GM23248 (cell line): ENCODE data around the gene ZNF394. TPM values are rescaled to one million over a fixed set of nuclear protein-coding genes. Genes with fewer than 3 reads are reported as not detected.

Source experiments
- DNase-seq: peaks from one replicate; pipeline ENCODE4 v3.0.0-alpha.2; 2015
- H2AFZ ChIP-seq: fragments of 200-600 bp; sonication (generic); 2 replicates; pipeline ENCODE4 v1.6.1; 2016; ENCODE audit warnings: antibody characterized with exemption
- H3F3A ChIP-seq: fragments of 200-600 bp; sonication (generic); 2 replicates; pipeline ENCODE4 v1.6.1; 2016; ENCODE audit warnings: mild to moderate bottlenecking, antibody characterized with exemption, mixed run types; ENCODE audit not compliant: insufficient read depth
- H3K27ac ChIP-seq: fragments of 200-600 bp; sonication (generic); 2 replicates; pipeline ENCODE4 v1.5.1; 2016; ENCODE audit warnings: mild to moderate bottlenecking
- H3K27me3 ChIP-seq: fragments of 200-600 bp; sonication (generic); replicated peaks from 2 replicates; pipeline ENCODE4 v1.6.1; 2016; ENCODE audit warnings: mild to moderate bottlenecking; ENCODE audit not compliant: insufficient read depth
- H3K36me3 ChIP-seq: fragments of 200-600 bp; sonication (generic); 2 replicates; pipeline ENCODE4 v1.6.1; 2016; ENCODE audit warnings: low read depth, mild to moderate bottlenecking
- H3K4me1 ChIP-seq: fragments of 200-600 bp; sonication (generic); 2 replicates; pipeline ENCODE4 v1.6.1; 2016; ENCODE audit warnings: mild to moderate bottlenecking; ENCODE audit not compliant: insufficient read depth
- H3K4me2 ChIP-seq: fragments of 200-600 bp; sonication (generic); one replicate; pipeline ENCODE4 v1.6.1; 2016; ENCODE audit warnings: mild to moderate bottlenecking; ENCODE audit not compliant: unreplicated experiment
- H3K4me3 ChIP-seq: fragments of 200-600 bp; sonication (generic); 2 replicates; pipeline ENCODE4 v1.5.1; 2016; ENCODE audit warnings: mild to moderate bottlenecking
- H3K79me2 ChIP-seq: fragments of 200-600 bp; sonication (generic); 2 replicates; pipeline ENCODE4 v1.6.1; 2016; ENCODE audit warnings: mild to moderate bottlenecking; ENCODE audit not compliant: insufficient read depth
- H3K9ac ChIP-seq: fragments of 200-600 bp; sonication (generic); 2 replicates; pipeline ENCODE4 v1.6.1; 2016; ENCODE audit warnings: mild to moderate bottlenecking
- H3K9me2 ChIP-seq: fragments of 200-600 bp; sonication (generic); 2 replicates; pipeline ENCODE4 v1.6.1; 2016; ENCODE audit warnings: mixed run types, mild to moderate bottlenecking, moderate library complexity; ENCODE audit not compliant: insufficient read depth
- H3K9me3 ChIP-seq: fragments of 200-600 bp; sonication (generic); one replicate; pipeline ENCODE4 v1.6.1; 2017; ENCODE audit warnings: low read depth
- H4K20me1 ChIP-seq: fragments of 200-600 bp; sonication (generic); 2 replicates; pipeline ENCODE4 v1.6.0; 2016; ENCODE audit not compliant: insufficient read depth
- EZH2 ChIP-seq: fragments of 200-600 bp; sonication (generic); IDR thresholded peaks from 2 replicates; pipeline ENCODE4 v1.6.1; 2018; ENCODE audit warnings: antibody characterized with exemption, mild to moderate bottlenecking; ENCODE audit not compliant: insufficient read depth, poor library complexity, severe bottlenecking
- EZH2phosphoT487 ChIP-seq: fragments of 200-600 bp; sonication (generic); IDR thresholded peaks from 2 replicates; pipeline ENCODE4 v1.6.1; 2018; ENCODE audit warnings: antibody characterized with exemption, moderate library complexity, mild to moderate bottlenecking, low read depth; ENCODE audit not compliant: insufficient read depth
- WGBS, 2 experiments: methylation state at CpG; one replicate each; pipeline ENCODE4 v1.1.6; 2015 to 2017; ENCODE audit warnings: low lambda C conversion rate in 2 of 2, low coverage in 1 of 2; ENCODE audit errors: missing lambda C conversion rate in 2 of 2; 5-methylcytosine and 5-hydroxymethylcytosine counted together
- in situ Hi-C: fragments of 300-500 bp; cut with MboI; formaldehyde crosslinking; loops from 2 replicates; pipeline ENCODE4 v1.15.0; 2020
- polyA plus RNA-seq: library from polyadenylated mRNA; unstranded; fragments of >200 nt; fragmentation: Nextera tagmentation; extraction: Ambion mirVana; gene quantifications from 2 replicates; pipeline ENCODE4 v1.2.1, GENCODE V29; 2016
- total RNA-seq: library from RNA; depleted of rRNA; stranded (reverse); fragments of >200 nt; shearing (Covaris generic); gene quantifications from 2 replicates; pipeline ENCODE4 v1.2.3, GENCODE V29; 2014

Gene ZNF394
- total and polyA plus RNA-seq, 2 experiments from 2014 or later = 16.8 to 24.3 TPM

GRCh38 chr7:99543081-99543671 lies 43.1 kb upstream of the ZNF394 start:
- H3F3A ChIP-seq = no peaks in the 10 kb centered on the region
- DNase-seq = no peak
- WGBS, 2 experiments = 97% methylated on average over 34 of the region's 34 CpGs
- H4K20me1 ChIP-seq = no peaks in the 10 kb centered on the region
- no peak overlapping the region for H2AFZ ChIP-seq
- H3K27me3 ChIP-seq = no peaks in the 10 kb centered on the region
- H3K9me3 ChIP-seq = no peaks in the 10 kb centered on the region
- H3K9me2 ChIP-seq = no peaks in the 10 kb centered on the region
- in situ Hi-C loops = no loop called here
- TF ChIP-seq EZH2 (no peak), EZH2phosphoT487 (no peak)
- H3K79me2 ChIP-seq = 0 out of 2 replicates have a peak, but pooled peaks cover 7% of the 10 kb centered on the region
- peaks cover 5% of the 10 kb centered on the region for H3K36me3 ChIP-seq
- no peaks in the 10 kb centered on the region for H3K4me1 ChIP-seq
- H3K27ac ChIP-seq = no peak overlapping the region
- no peak overlapping the region for H3K4me2 ChIP-seq
- no peak overlapping the region for H3K4me3 ChIP-seq
- H3K9ac ChIP-seq = no peak overlapping the region

- H3K27ac ChIP-seq = no peak overlapping the region
- no peaks in the 10 kb centered on the region for H3K9me3 ChIP-seq
- H3K9ac ChIP-seq = no peak overlapping the region
- in situ Hi-C loops = no loop called here
- H3K4me1 ChIP-seq = no peaks in the 10 kb centered on the region
- no peaks in the 10 kb centered on the region for H3K9me2 ChIP-seq
- no peak overlapping the region for H3K4me2 ChIP-seq
- no peak overlapping the region for H2AFZ ChIP-seq
- no peak for DNase-seq
- no peaks in the 10 kb centered on the region for H3F3A ChIP-seq
- no peaks in the 10 kb centered on the region for H3K36me3 ChIP-seq
- no peak for TF ChIP-seq EZH2phosphoT487
- TF ChIP-seq EZH2 = no peak
- 94 to 95% methylated on average over 9 of the region's 9 CpGs for WGBS, 2 experiments
- H3K27me3 ChIP-seq = no peaks in the 10 kb centered on the region
- H3K79me2 ChIP-seq = no peaks in the 10 kb centered on the region
- H3K4me3 ChIP-seq = no peak overlapping the region
- H4K20me1 ChIP-seq = no peaks in the 10 kb centered on the region
These were observed 41.1 kb upstream of the ZNF394 start for GRCh38 chr7:99541212-99541611.

GRCh38 chr7:99540542-99540941 lies 40.5 kb upstream of the ZNF394 start:
- Histone ChIP-seq H3K4me1 (no peaks in the 10 kb centered on the region), H3K79me2 (no peaks in the 10 kb centered on the region), H3F3A (no peaks in the 10 kb centered on the region), H3K9me2 (no peaks in the 10 kb centered on the region), H3K27me3 (no peaks in the 10 kb centered on the region), H3K9me3 (no peaks in the 10 kb centered on the region), H3K4me3 (no peak overlapping the region), H3K36me3 (no peaks in the 10 kb centered on the region), H3K4me2 (no peak overlapping the region), H4K20me1 (no peaks in the 10 kb centered on the region), H3K9ac (no peak overlapping the region), H3K27ac (no peak overlapping the region), H2AFZ (no peak overlapping the region)
- in situ Hi-C loops = no loop called here
- TF ChIP-seq EZH2phosphoT487 = no peak
- TF ChIP-seq EZH2 = no peak
- WGBS, 2 experiments = 97 to 99% methylated on average over 5 of the region's 5 CpGs
- DNase-seq = no peak

- in situ Hi-C loops = no loop called here
- Histone ChIP-seq H2AFZ (no peak overlapping the region), H3K4me2 (no peak overlapping the region), H3K4me1 (no peaks in the 10 kb centered on the region), H3K9ac (no peak overlapping the region), H3K4me3 (no peak overlapping the region), H3K27me3 (no peaks in the 10 kb centered on the region), H3K9me2 (no peaks in the 10 kb centered on the region), H3F3A (no peaks in the 10 kb centered on the region), H3K36me3 (no peaks in the 10 kb centered on the region), H4K20me1 (no peaks in the 10 kb centered on the region), H3K27ac (no peak overlapping the region), H3K79me2 (no peaks in the 10 kb centered on the region), H3K9me3 (no peaks in the 10 kb centered on the region)
- no peak for DNase-seq
- WGBS, 2 experiments = 81 to 84% methylated on average over 7 of the region's 7 CpGs
- TF ChIP-seq EZH2phosphoT487 (no peak), EZH2 (no peak)
These were observed 39.2 kb upstream of the ZNF394 start for GRCh38 chr7:99539213-99539811.
